ENCODE data around the gene ATP6V1F. TPM values are rescaled to one million over a fixed set of nuclear protein-coding genes. Genes with fewer than 3 reads are reported as not detected.

The ATP6V1F gene
- total RNA-seq, 1 experiment from 2014 or later: 125 TPM

DNA sequence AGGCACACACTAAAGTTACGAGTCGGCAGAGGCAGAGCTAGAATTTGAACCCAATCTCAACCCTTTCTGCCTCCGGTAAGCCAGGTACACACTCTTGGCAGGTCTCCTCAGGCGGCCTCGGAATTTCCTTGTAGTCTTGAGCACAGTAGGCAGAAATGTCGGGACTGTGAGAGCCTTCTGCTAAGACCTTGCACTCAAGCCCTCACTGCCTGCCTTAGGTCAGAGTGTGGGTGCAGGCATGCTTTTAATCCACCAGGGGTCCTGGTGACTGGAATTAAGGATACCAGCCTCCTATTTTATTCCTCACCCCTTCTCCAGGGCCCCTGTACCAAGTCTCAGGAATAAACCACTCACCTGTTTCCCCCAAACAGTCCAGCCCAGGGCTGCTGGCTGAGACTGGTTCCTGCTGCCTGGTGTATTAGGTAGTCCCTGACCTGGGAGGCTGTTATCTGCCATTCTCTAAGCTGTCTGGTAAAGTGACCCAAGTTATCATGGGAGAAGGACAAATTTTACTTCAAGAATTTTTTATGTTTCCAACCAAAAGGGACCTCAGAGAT lies 855 bp downstream of the ATP6V1F start:
- BruUV-seq (replicated peaks): no TSS peak
- TF ChIP-seq, protein P1, sequence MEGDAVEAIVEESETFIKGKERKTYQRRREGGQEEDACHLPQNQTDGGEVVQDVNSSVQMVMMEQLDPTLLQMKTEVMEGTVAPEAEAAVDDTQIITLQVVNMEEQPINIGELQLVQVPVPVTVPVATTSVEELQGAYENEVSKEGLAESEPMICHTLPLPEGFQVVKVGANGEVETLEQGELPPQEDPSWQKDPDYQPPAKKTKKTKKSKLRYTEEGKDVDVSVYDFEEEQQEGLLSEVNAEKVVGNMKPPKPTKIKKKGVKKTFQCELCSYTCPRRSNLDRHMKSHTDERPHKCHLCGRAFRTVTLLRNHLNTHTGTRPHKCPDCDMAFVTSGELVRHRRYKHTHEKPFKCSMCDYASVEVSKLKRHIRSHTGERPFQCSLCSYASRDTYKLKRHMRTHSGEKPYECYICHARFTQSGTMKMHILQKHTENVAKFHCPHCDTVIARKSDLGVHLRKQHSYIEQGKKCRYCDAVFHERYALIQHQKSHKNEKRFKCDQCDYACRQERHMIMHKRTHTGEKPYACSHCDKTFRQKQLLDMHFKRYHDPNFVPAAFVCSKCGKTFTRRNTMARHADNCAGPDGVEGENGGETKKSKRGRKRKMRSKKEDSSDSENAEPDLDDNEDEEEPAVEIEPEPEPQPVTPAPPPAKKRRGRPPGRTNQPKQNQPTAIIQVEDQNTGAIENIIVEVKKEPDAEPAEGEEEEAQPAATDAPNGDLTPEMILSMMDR (IDR thresholded peaks at IDR 0.05; ENCODE audit: unreplicated experiment): peak; percentile 43
- Mint-ChIP-seq H3K27ac (ENCODE audit: low read depth, unreplicated experiment) (peak overlapping the region; percentile 84), H3K4me1 (ENCODE audit: insufficient read depth, unreplicated experiment) (peaks cover 14% of the 10 kb centered on the region), H3K27me3 (ENCODE audit: insufficient read depth, unreplicated experiment) (no peaks in the 10 kb centered on the region), H3K36me3 (ENCODE audit: insufficient read depth, unreplicated experiment) (peaks cover 3% of the 10 kb centered on the region), H3K4me3 (ENCODE audit: unreplicated experiment) (peak overlapping the region; percentile 82), H3K9me3 (ENCODE audit: unreplicated experiment) (no peaks in the 10 kb centered on the region)
- DNase-seq (ENCODE audit: unreplicated experiment): peak; percentile 71
- POLR2A ChIA-PET: interaction anchor here (0.5 to 3.1 kb wide), 16 partner anchors 19 to 249 kb away, joined by 3 to 48 read pairs (median 4); partner anchors contain the start of genes CALU, IRF5 and TNPO3
- CTCF ChIA-PET: interaction anchor here (0.6 to 3.8 kb wide), 13 partner anchors 11 to 1487 kb away, joined by 3 to 32 read pairs (median 3); partner anchors contain the start of gene METTL2B
- intact Hi-C loops (cut with micrococcal nuclease): loop anchor here (1.0 to 10.0 kb wide), 2 partner anchors 129 to 228 kb away; partner anchors contain the start of gene CALU

DNA sequence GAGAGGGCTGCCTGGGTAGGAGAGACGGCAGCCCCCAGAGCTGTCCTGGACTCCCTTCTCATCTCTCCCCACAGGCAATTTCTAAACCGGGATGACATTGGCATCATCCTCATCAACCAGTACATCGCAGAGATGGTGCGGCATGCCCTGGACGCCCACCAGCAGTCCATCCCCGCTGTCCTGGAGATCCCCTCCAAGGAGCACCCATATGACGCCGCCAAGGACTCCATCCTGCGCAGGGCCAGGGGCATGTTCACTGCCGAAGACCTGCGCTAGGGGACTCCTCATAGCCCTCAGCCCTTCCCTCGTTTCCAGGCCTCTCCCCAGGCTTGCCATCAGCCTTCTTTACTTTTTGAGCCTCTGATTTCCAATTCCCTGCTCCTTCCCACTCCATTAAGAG lies 2.6 kb downstream of the ATP6V1F start:
- H3K4me3 Mint-ChIP-seq (ENCODE audit: unreplicated experiment): peak overlapping the region; percentile 32
- CTCF ChIA-PET: interaction anchor here (3.8 kb wide), 1 partner anchor 18 kb away, joined by 20 read pairs; no protein-coding TSS in a partner anchor
- peak overlapping the region; percentile 32 for H3K27ac Mint-ChIP-seq (ENCODE audit: low read depth, unreplicated experiment)
- no peaks in the 10 kb centered on the region for H3K9me3 Mint-ChIP-seq (ENCODE audit: unreplicated experiment)
- H3K36me3 Mint-ChIP-seq (ENCODE audit: insufficient read depth, unreplicated experiment): peaks cover 6% of the 10 kb centered on the region
- no peaks in the 10 kb centered on the region for H3K27me3 Mint-ChIP-seq (ENCODE audit: insufficient read depth, unreplicated experiment)
- no peak for DNase-seq (ENCODE audit: unreplicated experiment)
- intact Hi-C loops (cut with micrococcal nuclease): loop anchor here (10.0 kb wide), 1 partner anchor 131 kb away; the partner anchor contains the start of gene CALU
- POLR2A ChIA-PET: no interaction called here
- TSS peak; percentile 24 for BruUV-seq (replicated peaks)
- peaks cover 14% of the 10 kb centered on the region for H3K4me1 Mint-ChIP-seq (ENCODE audit: insufficient read depth, unreplicated experiment)
- TF ChIP-seq, protein P1 (IDR thresholded peaks at IDR 0.05; ENCODE audit: unreplicated experiment): no peak

GRCh38 chr7:128865996-128866877 lies 3.6 kb downstream of the ATP6V1F start:
- peaks cover 6% of the 10 kb centered on the region for H3K36me3 Mint-ChIP-seq (ENCODE audit: insufficient read depth, unreplicated experiment)
- no TSS peak for BruUV-seq (replicated peaks)
- TF ChIP-seq, protein P1 (IDR thresholded peaks at IDR 0.05; ENCODE audit: unreplicated experiment): no peak
- peak overlapping the region; percentile 32 for H3K27ac Mint-ChIP-seq (ENCODE audit: low read depth, unreplicated experiment)
- peaks cover 14% of the 10 kb centered on the region for H3K4me1 Mint-ChIP-seq (ENCODE audit: insufficient read depth, unreplicated experiment)
- no peaks in the 10 kb centered on the region for H3K9me3 Mint-ChIP-seq (ENCODE audit: unreplicated experiment)
- intact Hi-C loops (cut with micrococcal nuclease): loop anchor here (10.0 kb wide), 1 partner anchor 131 kb away; the partner anchor contains the start of gene CALU
- no peak overlapping the region for H3K4me3 Mint-ChIP-seq (ENCODE audit: unreplicated experiment)
- CTCF ChIA-PET: interaction anchor here (1.3 to 3.8 kb wide), 2 partner anchors 13 to 17 kb away, joined by 7 to 20 read pairs; no protein-coding TSS in a partner anchor
- no peak for DNase-seq (ENCODE audit: unreplicated experiment)
- H3K27me3 Mint-ChIP-seq (ENCODE audit: insufficient read depth, unreplicated experiment): no peaks in the 10 kb centered on the region
- POLR2A ChIA-PET: interaction anchor here (1.3 kb wide), 1 partner anchor 71 kb away, joined by 7 read pairs; the partner anchor contains the start of gene IRF5

Data from MCF 10A (cell line).